Chondrocyte (in vitro differentiated cells): Measurements from ENCODE around the gene MAP3K12. TPM values are rescaled to one million over a fixed set of nuclear protein-coding genes. Genes with fewer than 3 reads are reported as not detected.
"Not testable (repeated sequence)": the region's sequence is repeated elsewhere in the genome, so short reads cannot be mapped to it uniquely, and the experiment has no call there.

Experiments used
- DNase-seq: peaks from one replicate; pipeline ENCODE4 v3.0.0; 2021; ENCODE audit warnings: mixed read lengths, low spot score
- H3K27ac Mint-ChIP-seq: one replicate; pipeline ENCODE4 v1.8.0; 2021; ENCODE audit warnings: mild to moderate bottlenecking, moderate library complexity, mixed read lengths; ENCODE audit not compliant: unreplicated experiment
- H3K27me3 Mint-ChIP-seq: 2 replicates; pipeline ENCODE4 v1.8.0; 2021; ENCODE audit warnings: low read depth, mixed read lengths
- H3K36me3 Mint-ChIP-seq: 2 replicates; pipeline ENCODE4 v1.8.0; 2021; ENCODE audit warnings: low read depth, mixed read lengths
- H3K4me1 Mint-ChIP-seq: 2 replicates; pipeline ENCODE4 v1.8.0; 2021; ENCODE audit warnings: low read depth, mild to moderate bottlenecking, mixed read lengths
- H3K4me3 Mint-ChIP-seq: one replicate; pipeline ENCODE4 v1.8.0; 2021; ENCODE audit warnings: mild to moderate bottlenecking, moderate library complexity, mixed read lengths; ENCODE audit not compliant: unreplicated experiment
- H3K9me3 Mint-ChIP-seq: 2 replicates; pipeline ENCODE4 v1.8.0; 2021; ENCODE audit warnings: low read depth, mixed read lengths
- total RNA-seq: library from RNA; stranded (reverse); gene quantifications from 3 replicates; pipeline ENCODE4 v1.2.1, GENCODE V29; 2021
- TF ChIP-seq, protein P1 (sequence below): fragments of 200-600 bp; sonication (generic); IDR thresholded peaks from 2 replicates; pipeline ENCODE4 v1.5.0; 2021; ENCODE audit warnings: antibody characterized with exemption, mild to moderate bottlenecking, moderate library complexity

MAP3K12 gene
- total RNA-seq, 1 donor from 2014 or later, result 26.9 TPM

DNA sequence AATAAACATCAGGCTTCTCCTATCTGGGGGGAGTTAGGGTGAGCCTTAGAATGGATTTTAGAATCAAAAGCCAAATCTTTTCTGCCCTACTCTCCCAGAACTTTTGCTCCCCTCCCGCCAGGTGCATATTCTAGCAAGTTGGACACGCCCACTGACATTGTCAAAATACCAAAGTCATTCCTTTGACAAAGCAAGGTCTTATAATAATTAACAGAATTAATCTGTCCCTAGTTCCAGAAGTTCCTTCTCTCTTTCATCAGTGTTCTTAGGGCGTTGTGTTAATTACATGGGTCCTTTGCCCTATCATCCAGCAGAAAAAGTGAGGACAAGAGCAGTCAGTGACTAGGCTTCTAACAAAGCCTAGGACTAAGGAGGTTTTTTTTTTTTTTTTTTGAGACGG lies 55.3 kb downstream of the MAP3K12 start:
- no peaks in the 10 kb centered on the region for H3K9me3 Mint-ChIP-seq
- DNase-seq, result no peak
- peak overlapping the region; percentile 59 for H3K27ac Mint-ChIP-seq
- no peaks in the 10 kb centered on the region for H3K27me3 Mint-ChIP-seq
- peaks cover 37% of the 10 kb centered on the region for H3K4me1 Mint-ChIP-seq
- TF ChIP-seq, protein P1, sequence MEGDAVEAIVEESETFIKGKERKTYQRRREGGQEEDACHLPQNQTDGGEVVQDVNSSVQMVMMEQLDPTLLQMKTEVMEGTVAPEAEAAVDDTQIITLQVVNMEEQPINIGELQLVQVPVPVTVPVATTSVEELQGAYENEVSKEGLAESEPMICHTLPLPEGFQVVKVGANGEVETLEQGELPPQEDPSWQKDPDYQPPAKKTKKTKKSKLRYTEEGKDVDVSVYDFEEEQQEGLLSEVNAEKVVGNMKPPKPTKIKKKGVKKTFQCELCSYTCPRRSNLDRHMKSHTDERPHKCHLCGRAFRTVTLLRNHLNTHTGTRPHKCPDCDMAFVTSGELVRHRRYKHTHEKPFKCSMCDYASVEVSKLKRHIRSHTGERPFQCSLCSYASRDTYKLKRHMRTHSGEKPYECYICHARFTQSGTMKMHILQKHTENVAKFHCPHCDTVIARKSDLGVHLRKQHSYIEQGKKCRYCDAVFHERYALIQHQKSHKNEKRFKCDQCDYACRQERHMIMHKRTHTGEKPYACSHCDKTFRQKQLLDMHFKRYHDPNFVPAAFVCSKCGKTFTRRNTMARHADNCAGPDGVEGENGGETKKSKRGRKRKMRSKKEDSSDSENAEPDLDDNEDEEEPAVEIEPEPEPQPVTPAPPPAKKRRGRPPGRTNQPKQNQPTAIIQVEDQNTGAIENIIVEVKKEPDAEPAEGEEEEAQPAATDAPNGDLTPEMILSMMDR, result no peak
- H3K36me3 Mint-ChIP-seq, result peaks cover 11% of the 10 kb centered on the region
- H3K4me3 Mint-ChIP-seq, result no peak overlapping the region

DNA sequence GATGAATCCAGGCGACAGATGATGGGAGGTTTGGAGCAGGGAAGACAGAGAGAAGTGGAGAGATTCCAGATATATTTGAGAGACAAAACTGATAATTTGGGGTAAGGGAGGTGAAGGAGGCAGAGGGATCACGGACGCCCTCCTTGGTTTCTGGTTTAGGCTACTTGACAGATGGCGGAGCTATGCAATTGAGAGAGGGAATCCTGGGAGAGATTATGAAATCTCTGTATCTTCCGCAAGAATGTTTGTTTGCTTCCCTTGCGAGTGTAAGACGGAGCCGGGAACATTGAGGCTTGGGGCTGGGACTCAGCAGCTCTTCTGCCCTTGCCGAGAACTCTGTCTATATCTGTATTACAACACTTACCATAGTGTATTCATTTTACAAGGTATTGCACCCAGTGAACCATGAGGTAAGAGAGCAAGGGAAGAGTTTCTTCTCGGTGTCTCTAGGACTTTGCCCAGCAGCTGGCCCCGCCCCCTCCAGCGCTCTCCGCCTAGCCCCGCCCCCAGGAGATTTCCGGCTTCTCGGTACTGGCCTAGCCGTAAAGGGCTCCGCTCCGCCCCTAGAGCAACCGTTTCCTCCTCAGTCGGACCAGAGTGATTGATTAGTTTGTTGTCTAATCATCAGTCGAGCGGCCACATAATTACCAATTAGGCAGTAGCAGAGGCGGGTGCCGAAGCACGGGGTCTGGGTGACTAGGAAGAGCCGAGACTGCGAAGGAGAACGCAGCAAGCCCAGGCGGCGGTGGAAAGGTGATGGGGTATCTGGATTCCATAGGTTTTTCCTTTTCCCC lies 58.0 kb downstream of the MAP3K12 start, which contains the start of gene PRR13:
TSS of gene PRR13 (plus strand) at position 695 of the 794 bp plus-strand sequence. CDS start 981 bp downstream, outside the sequence.
- Mint-ChIP-seq H3K9me3 (no peaks in the 10 kb centered on the region), H3K36me3 (peaks cover 7% of the 10 kb centered on the region), H3K4me1 (peaks cover 37% of the 10 kb centered on the region), H3K4me3 (peak within 1 kb of the TSS; percentile 82), H3K27me3 (no peaks in the 10 kb centered on the region), H3K27ac (peak within 1 kb of the TSS; percentile 99)
- TF ChIP-seq, protein P1, result peak; percentile 6
- peak; percentile 97 for DNase-seq

DNA sequence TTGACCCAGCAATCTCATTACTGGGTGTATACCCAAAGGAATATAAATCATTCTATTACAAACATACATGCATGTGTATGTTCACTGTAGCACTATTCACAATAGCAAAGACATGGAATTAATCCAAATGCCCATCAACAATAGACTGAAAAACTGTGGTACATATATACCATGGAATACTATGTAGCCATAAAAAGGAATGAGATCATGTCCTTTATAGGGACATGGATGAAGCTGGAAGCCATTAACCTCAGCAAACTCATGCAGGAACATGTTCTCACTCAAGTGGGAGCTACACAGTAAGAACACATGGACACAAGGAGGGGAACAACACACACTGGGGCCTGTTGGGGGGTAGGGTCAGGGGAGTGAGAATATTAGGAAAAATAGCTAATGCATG lies 59.7 kb downstream of the MAP3K12 start:
- H3K4me1 Mint-ChIP-seq, result peaks cover 30% of the 10 kb centered on the region
- H3K9me3 Mint-ChIP-seq, H3K4me3 Mint-ChIP-seq, H3K27me3 Mint-ChIP-seq, H3K27ac Mint-ChIP-seq, H3K36me3 Mint-ChIP-seq, DNase-seq: not testable (repeated sequence)

DNA sequence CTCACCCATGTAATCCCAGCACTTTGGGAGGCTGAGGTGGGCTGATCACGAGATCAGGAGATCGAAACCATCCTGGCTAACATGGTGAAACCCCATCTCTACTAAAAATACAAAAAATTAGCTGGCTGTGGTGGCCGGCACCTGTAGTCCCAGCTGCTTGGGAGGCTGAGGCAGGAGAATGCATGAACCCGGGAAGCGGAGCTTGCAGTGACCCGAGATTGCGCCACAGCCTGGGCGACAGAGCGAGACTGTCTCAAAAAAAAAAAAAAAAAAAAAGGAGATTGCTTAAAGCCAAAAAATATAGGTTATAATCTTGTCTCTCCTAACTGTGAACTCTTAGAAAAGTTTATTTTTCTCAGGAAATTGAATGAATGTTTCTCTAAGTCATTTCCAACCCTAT lies 63.9 kb downstream of the MAP3K12 start:
- H3K4me1 Mint-ChIP-seq, result not testable (repeated sequence)

DNA sequence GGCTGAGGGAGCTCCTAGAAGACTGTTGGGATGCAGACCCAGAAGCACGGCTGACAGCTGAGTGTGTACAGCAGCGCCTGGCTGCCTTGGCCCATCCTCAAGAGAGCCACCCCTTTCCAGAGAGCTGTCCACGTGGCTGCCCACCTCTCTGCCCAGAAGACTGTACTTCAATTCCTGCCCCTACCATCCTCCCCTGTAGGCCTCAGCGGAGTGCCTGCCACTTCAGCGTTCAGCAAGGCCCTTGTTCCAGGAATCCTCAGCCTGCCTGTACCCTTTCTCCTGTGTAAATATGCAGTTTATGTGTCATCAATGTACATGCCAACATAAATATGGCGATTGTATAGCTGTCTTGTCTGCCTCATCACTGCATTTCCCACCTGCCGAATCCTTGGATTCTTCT lies 68.1 kb downstream of the MAP3K12 start:
- H3K9me3 Mint-ChIP-seq, result no peaks in the 10 kb centered on the region
- no peak overlapping the region for H3K27ac Mint-ChIP-seq
- DNase-seq, result no peak
- H3K36me3 Mint-ChIP-seq, result no peaks in the 10 kb centered on the region
- TF ChIP-seq, protein P1, result no peak
- no peaks in the 10 kb centered on the region for H3K27me3 Mint-ChIP-seq
- H3K4me3 Mint-ChIP-seq, result no peak overlapping the region
- peaks cover 10% of the 10 kb centered on the region for H3K4me1 Mint-ChIP-seq

More for the DNA sequence above, 63.9 kb downstream of the MAP3K12 start:
- H3K9me3 Mint-ChIP-seq, H3K4me3 Mint-ChIP-seq, H3K36me3 Mint-ChIP-seq, H3K27me3 Mint-ChIP-seq, H3K27ac Mint-ChIP-seq, DNase-seq: not testable (repeated sequence)

DNA sequence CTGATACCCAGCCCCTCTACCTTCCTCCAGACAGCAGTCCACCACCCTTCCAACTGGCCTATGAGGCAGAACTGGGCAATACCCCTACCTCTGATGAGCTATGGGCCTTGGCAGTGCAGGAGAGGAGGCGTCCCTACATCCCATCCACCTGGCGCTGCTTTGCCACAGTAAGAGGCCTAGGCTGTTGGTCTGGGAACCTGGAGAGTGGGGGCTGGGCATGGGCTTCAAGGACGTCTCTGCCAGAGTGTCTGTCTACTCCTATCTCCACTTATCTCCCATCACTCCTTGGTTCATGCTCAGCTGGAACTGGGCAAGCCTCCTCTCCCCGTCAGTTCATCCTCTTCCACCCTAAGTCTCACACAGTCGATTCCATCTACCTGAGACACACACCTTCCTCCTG lies 69.1 kb downstream of the MAP3K12 start:
- no peak for DNase-seq
- H3K27ac Mint-ChIP-seq, result peak overlapping the region; percentile 14
- no peaks in the 10 kb centered on the region for H3K9me3 Mint-ChIP-seq
- H3K4me3 Mint-ChIP-seq, result no peak overlapping the region
- TF ChIP-seq, protein P1, result no peak
- H3K4me1 Mint-ChIP-seq, result peaks cover 10% of the 10 kb centered on the region
- H3K27me3 Mint-ChIP-seq, result no peaks in the 10 kb centered on the region
- H3K36me3 Mint-ChIP-seq, result no peaks in the 10 kb centered on the region

Other genes starting within 250 kb of the MAP3K12 start
- gene ESPL1, start 231.2 kb downstream of the MAP3K12 start, total RNA-seq, result 4.0 to 5.5 TPM (median 4.8 TPM) in 3 replicates
- 266 to 309 TPM (median 274 TPM) in 3 replicates for gene PFDN5, start 203.9 kb downstream of the MAP3K12 start, total RNA-seq
- 44.1 to 47.0 TPM (median 47.0 TPM) in 3 replicates for gene MYG1, start 199.8 kb downstream of the MAP3K12 start, total RNA-seq
- gene AAAS, start 177.8 kb downstream of the MAP3K12 start, total RNA-seq, result 48.6 to 71.1 TPM (median 52.8 TPM) in 3 replicates
- not detected in 3 replicates for gene SP7, start 163.1 kb downstream of the MAP3K12 start, total RNA-seq
- gene SP1, start 119.3 kb downstream of the MAP3K12 start, total RNA-seq, result 57.1 to 59.7 TPM (median 59.0 TPM) in 3 replicates
- not detected in 3 replicates for gene AMHR2, start 75.6 kb downstream of the MAP3K12 start, total RNA-seq
- 96.2 to 110 TPM (median 102 TPM) in 3 replicates for gene PRR13, start 57.7 kb downstream of the MAP3K12 start, total RNA-seq
- 601 to 638 TPM (median 611 TPM) in 3 replicates for gene PCBP2, start 47.4 kb downstream of the MAP3K12 start, total RNA-seq
- 23.5 to 34.0 TPM (median 24.1 TPM) in 3 replicates for gene TARBP2, start 1.8 kb upstream of the MAP3K12 start, total RNA-seq
- gene NPFF, start 8.0 kb upstream of the MAP3K12 start, total RNA-seq, result 0.92 TPM in 1 of 3 replicates, not detected in the others
- 44.4 to 52.7 TPM (median 51.2 TPM) in 3 replicates for gene ATF7, start 126.9 kb upstream of the MAP3K12 start, total RNA-seq
- gene ATP5MC2, start 176.6 kb upstream of the MAP3K12 start, total RNA-seq, result 201 to 204 TPM (median 203 TPM) in 3 replicates
- gene CALCOCO1, start 228.0 kb upstream of the MAP3K12 start, total RNA-seq, result 80.9 to 96.6 TPM (median 86.9 TPM) in 3 replicates